CD4-positive, CD25-positive, alpha-beta regulatory T cell (primary cell): ENCODE data around the gene ATE1. TPM values are rescaled to one million over a fixed set of nuclear protein-coding genes. Genes with fewer than 3 reads are reported as not detected.
"Not testable (repeated sequence)": the region's sequence is repeated elsewhere in the genome, so short reads cannot be mapped to it uniquely, and the experiment has no call there.

ENCODE experiments used
- ATAC-seq, 2 donors: fragments of 150-1000 bp; cut with Tn5 transposase; one replicate each; pipeline ENCODE4 v1.10.0; 2021; ENCODE audit warnings: low read depth in 2 of 2, moderate number of reproducible peaks in 2 of 2, moderate library complexity in 1 of 2
- DNase-seq, 3 donors: peaks; one replicate each; pipeline versions ENCODE4 v3.0.0 to v3.0.0-alpha.2; 2012 to 2022; ENCODE audit warnings: mixed read lengths in 1 of 3
- H3K27ac ChIP-seq: one replicate; pipeline ENCODE4 v1.7.0; 2013; ENCODE audit warnings: mild to moderate bottlenecking, low read length; ENCODE audit not compliant: insufficient read depth, poor library complexity, severe bottlenecking
- H3K27me3 ChIP-seq: one replicate; pipeline ENCODE4 v1.7.0; 2013; ENCODE audit warnings: low read length; ENCODE audit not compliant: control insufficient read depth, insufficient read depth
- H3K36me3 ChIP-seq: one replicate; pipeline ENCODE4 v1.7.0; 2013; ENCODE audit warnings: mild to moderate bottlenecking, low read length, moderate library complexity; ENCODE audit not compliant: control insufficient read depth, insufficient read depth
- H3K4me1 ChIP-seq: 2 replicates; pipeline ENCODE4 v1.7.0; 2013; ENCODE audit warnings: mild to moderate bottlenecking, low read length; ENCODE audit not compliant: insufficient read depth, control insufficient read depth, poor library complexity, severe bottlenecking
- H3K4me3 ChIP-seq: one replicate; pipeline ENCODE4 v1.7.0; 2013; ENCODE audit warnings: low read depth, mild to moderate bottlenecking, low read length, moderate library complexity
- H3K9me3 ChIP-seq, 2 experiments: 1 replicate in 1 of 2; 2 replicates in 1 of 2; pipeline ENCODE4 v1.7.0; 2013; ENCODE audit warnings: low read length in 2 of 2, mild to moderate bottlenecking in 1 of 2, moderate library complexity in 1 of 2; ENCODE audit not compliant: control insufficient read depth in 2 of 2
- H3K27ac Mint-ChIP-seq, 3 donors: one replicate each; pipeline ENCODE4 v1.8.0; 2020 to 2022; ENCODE audit warnings: mild to moderate bottlenecking in 3 of 3, mixed read lengths in 3 of 3, moderate library complexity in 2 of 3
- H3K27me3 Mint-ChIP-seq: one replicate; pipeline ENCODE4 v1.8.0; 2022; ENCODE audit warnings: mild to moderate bottlenecking, mixed read lengths
- H3K36me3 Mint-ChIP-seq: one replicate; pipeline ENCODE4 v1.8.0; 2020; ENCODE audit warnings: mixed read lengths
- H3K4me1 Mint-ChIP-seq, 4 donors: one replicate each; pipeline ENCODE4 v1.8.0; 2020 to 2022; ENCODE audit warnings: mixed read lengths in 4 of 4, mild to moderate bottlenecking in 1 of 4
- H3K4me3 Mint-ChIP-seq, 4 donors: one replicate each; pipeline ENCODE4 v1.8.0; 2020 to 2022; ENCODE audit warnings: mild to moderate bottlenecking in 4 of 4, mixed read lengths in 4 of 4, moderate library complexity in 3 of 4
- H3K9me3 Mint-ChIP-seq, 7 donors: one replicate each; pipeline ENCODE4 v1.8.0; 2020 to 2022; ENCODE audit warnings: mixed read lengths in 7 of 7, mild to moderate bottlenecking in 3 of 7, moderate library complexity in 2 of 7
- polyA plus RNA-seq, 4 donors: library from polyadenylated mRNA; unstranded; fragments of 300-500 nt; fragmentation: Illumina TruSeq; gene quantifications; one replicate each; pipeline ENCODE4 v1.2.3, GENCODE V29; 2021
- total RNA-seq: library from RNA; stranded (reverse); gene quantifications from one replicate; pipeline ENCODE4 v1.2.3, GENCODE V29; 2022

ATE1 gene
- total and polyA plus RNA-seq, 5 donors from 2014 or later, result 29.9 to 39.5 (median 34.5) TPM

- Histone ChIP-seq H3K36me3 (no peaks in the 10 kb centered on the region), H3K27me3 (no peaks in the 10 kb centered on the region), H3K9me3 (no peaks in the 10 kb centered on the region), H3K27ac (no peak overlapping the region), H3K4me3 (no peak overlapping the region), H3K4me1 (no peaks in the 10 kb centered on the region)
- Mint-ChIP-seq H3K36me3 (no peaks in the 10 kb centered on the region), H3K4me1 (no peaks in the 10 kb centered on the region), H3K27me3 (peaks cover 13% of the 10 kb centered on the region), H3K4me3 (no peak overlapping the region), H3K27ac (no peak overlapping the region), H3K9me3 (peaks cover 0 to 1% (median 0%) of the 10 kb centered on the region in 7 donors)
- no peak for ATAC-seq
- no peak for DNase-seq
These were observed 15.1 kb upstream of the ATE1 start for GRCh38 chr10:121942749-121943416.

- no peak overlapping the region for H3K27ac ChIP-seq
- no peaks in the 10 kb centered on the region for H3K27me3 ChIP-seq
- no peaks in the 10 kb centered on the region for H3K36me3 ChIP-seq
- ATAC-seq, result no peak
- Mint-ChIP-seq H3K9me3 (peaks cover 0 to 1% (median 0%) of the 10 kb centered on the region in 7 donors), H3K36me3 (no peaks in the 10 kb centered on the region), H3K4me1 (no peaks in the 10 kb centered on the region), H3K4me3 (no peak overlapping the region), H3K27ac (peak overlapping the region in 1 of 3 donors; percentile 56), H3K27me3 (peaks cover 13% of the 10 kb centered on the region)
- no peak overlapping the region for H3K4me3 ChIP-seq
- no peaks in the 10 kb centered on the region for H3K4me1 ChIP-seq
- H3K9me3 ChIP-seq, result no peaks in the 10 kb centered on the region
- DNase-seq, result no peak
These were observed 13.7 kb upstream of the ATE1 start for GRCh38 chr10:121941532-121941931.

GRCh38 chr10:121936295-121936694 lies 8.5 kb upstream of the ATE1 start:
- no peak overlapping the region for H3K4me3 ChIP-seq
- DNase-seq (no peak), ATAC-seq (no peak)
- H3K9me3 ChIP-seq, result no peaks in the 10 kb centered on the region
- Mint-ChIP-seq H3K36me3 (no peaks in the 10 kb centered on the region), H3K9me3 (peaks cover 0 to 3% (median 0%) of the 10 kb centered on the region in 7 donors), H3K4me1 (peaks cover 0 to 5% (median 0%) of the 10 kb centered on the region in 4 donors), H3K27me3 (no peaks in the 10 kb centered on the region), H3K4me3 (no peak overlapping the region), H3K27ac (no peak overlapping the region)
- no peaks in the 10 kb centered on the region for H3K36me3 ChIP-seq
- H3K27ac ChIP-seq, result no peak overlapping the region
- H3K4me1 ChIP-seq, result no peaks in the 10 kb centered on the region
- no peaks in the 10 kb centered on the region for H3K27me3 ChIP-seq

- no peaks in the 10 kb centered on the region for H3K27me3 Mint-ChIP-seq
- Histone ChIP-seq H3K27me3 (no peaks in the 10 kb centered on the region), H3K4me1 (no peaks in the 10 kb centered on the region), H3K27ac (no peak overlapping the region), H3K9me3 (no peaks in the 10 kb centered on the region), H3K4me3 (no peak overlapping the region), H3K36me3 (no peaks in the 10 kb centered on the region)
- H3K27ac Mint-ChIP-seq, result no peak overlapping the region
- H3K36me3 Mint-ChIP-seq, result no peaks in the 10 kb centered on the region
- H3K4me1 Mint-ChIP-seq, result peaks cover 0 to 5% (median 1%) of the 10 kb centered on the region in 4 donors
- ATAC-seq (no peak), DNase-seq (no peak)
- peaks cover 0 to 3% (median 0%) of the 10 kb centered on the region in 7 donors for H3K9me3 Mint-ChIP-seq
- no peak overlapping the region for H3K4me3 Mint-ChIP-seq
These were observed 7.9 kb upstream of the ATE1 start for GRCh38 chr10:121935702-121936101.

GRCh38 chr10:121930268-121931085 lies 2.6 kb upstream of the ATE1 start:
- not testable (repeated sequence) for H3K27me3 ChIP-seq, H3K9me3 ChIP-seq, H3K27ac ChIP-seq, H3K36me3 Mint-ChIP-seq, H3K36me3 ChIP-seq, DNase-seq, ATAC-seq, H3K9me3 Mint-ChIP-seq, H3K4me3 ChIP-seq, H3K27me3 Mint-ChIP-seq
- H3K4me1 ChIP-seq, result peaks cover 21% of the 10 kb centered on the region
- Mint-ChIP-seq H3K4me1 (peaks cover 10 to 33% (median 20%) of the 10 kb centered on the region in 4 donors), H3K4me3 (peak overlapping the region; percentile 77 to 92 (median 89)), H3K27ac (peak overlapping the region in 2 of 3 donors; percentile 14 to 26)

- not testable (repeated sequence) for H3K9me3 ChIP-seq, H3K36me3 ChIP-seq, DNase-seq, H3K9me3 Mint-ChIP-seq, H3K27me3 ChIP-seq, H3K36me3 Mint-ChIP-seq, ATAC-seq, H3K4me3 ChIP-seq, H3K27me3 Mint-ChIP-seq, H3K27ac ChIP-seq
- H3K4me1 ChIP-seq, result peaks cover 21% of the 10 kb centered on the region
- Mint-ChIP-seq H3K4me1 (peaks cover 10 to 40% (median 24%) of the 10 kb centered on the region in 4 donors), H3K4me3 (peak overlapping the region; percentile 77 to 92 (median 89)), H3K27ac (peak overlapping the region in 2 of 3 donors; percentile 14 to 21)
These were observed 1.9 kb upstream of the ATE1 start for GRCh38 chr10:121929585-121930267.

- peaks cover 21% of the 10 kb centered on the region for H3K4me1 ChIP-seq
- peak overlapping the region; percentile 85 for H3K27ac ChIP-seq
- ATAC-seq (no peak), DNase-seq (peak in 1 of 3 donors; percentile 54)
- no peaks in the 10 kb centered on the region for H3K27me3 ChIP-seq
- Mint-ChIP-seq H3K27ac (peak overlapping the region; percentile 89 to 94 (median 91)), H3K4me1 (peaks cover 10 to 44% (median 27%) of the 10 kb centered on the region in 4 donors), H3K9me3 (peaks cover 0 to 2% (median 0%) of the 10 kb centered on the region in 7 donors), H3K36me3 (no peaks in the 10 kb centered on the region), H3K4me3 (peak overlapping the region; percentile 90 to 97 (median 92)), H3K27me3 (no peaks in the 10 kb centered on the region)
- no peaks in the 10 kb centered on the region for H3K36me3 ChIP-seq
- H3K9me3 ChIP-seq, result no peaks in the 10 kb centered on the region
- H3K4me3 ChIP-seq, result peak overlapping the region; percentile 84
These were observed 675 bp upstream of the ATE1 start for GRCh38 chr10:121928528-121928884.
